DOHH2 (cell line): ENCODE data around the gene CTAGE9.

Experiments used
- CTCF ChIP-seq: fragments of 200-600 bp; sonication (generic); IDR thresholded peaks from one replicate; pipeline ENCODE4 v1.5.1; 2014; ENCODE audit warnings: antibody characterized with exemption, mild to moderate bottlenecking, low read depth, low read length; ENCODE audit not compliant: poor library complexity, severe bottlenecking
- EZH2phosphoT487 ChIP-seq: fragments of 200-600 bp; sonication (generic); IDR thresholded peaks from 2 replicates; pipeline ENCODE4 v1.6.1; 2017; ENCODE audit warnings: borderline replicate concordance, mild to moderate bottlenecking, antibody characterized with exemption, low read length, moderate library complexity, mixed read lengths

- TF ChIP-seq CTCF (no peak), EZH2phosphoT487 (no peak)
Observed at GRCh38 chr6:131683479-131683878, 27.3 kb downstream of the CTAGE9 start.
